B cell (primary cell): ENCODE data around the gene KSR1. TPM values are rescaled to one million over a fixed set of nuclear protein-coding genes. Genes with fewer than 3 reads are reported as not detected.

ENCODE experiments used
- ATAC-seq: fragments of 200-7000 bp; cut with Tn5 transposase; one replicate; pipeline ENCODE4 v1.10.0; 2021; ENCODE audit warnings: low read depth, mild to moderate bottlenecking, moderate number of reproducible peaks, moderate library complexity
- CTCF ChIA-PET: fragments of 350-600 bp; sonication (Branson Sonifier 250); formaldehyde crosslinking; loops from one replicate; lab custom pipeline; 2021; ENCODE audit warnings: antibody characterized with exemption, inconsistent platforms; lab: Charles Lee
- POLR2A ChIA-PET: fragments of 350-600 bp; sonication (Branson Sonifier 250); formaldehyde crosslinking; loops from one replicate; lab custom pipeline; 2021; ENCODE audit warnings: antibody characterized with exemption; lab: Charles Lee
- DNase-seq: peaks from one replicate; pipeline ENCODE4 v3.0.0; 2013
- H2AFZ ChIP-seq: 2 replicates; pipeline ENCODE4 v1.6.1; 2012; ENCODE audit warnings: mild to moderate bottlenecking, low read depth, low read length; ENCODE audit not compliant: insufficient read depth, poor library complexity, severe bottlenecking
- H3K27ac ChIP-seq, 2 donors: 1 replicate in 1 of 2; 2 replicates in 1 of 2; pipeline ENCODE4 v1.5.1; 2012 to 2013; ENCODE audit warnings: low read length in 2 of 2, mild to moderate bottlenecking in 2 of 2, moderate library complexity in 1 of 2
- H3K27me3 ChIP-seq, 4 experiments: fragments of 200-600 bp in 1 of 4; sonication (generic) in 1 of 4; replicated peaks in 1 of 4; 1 replicate in 2 of 4; 2 replicates in 2 of 4; pipeline versions ENCODE4 v1.6.1 to v1.7.0; 2013 to 2016; ENCODE audit warnings: low read length in 3 of 4, mild to moderate bottlenecking in 2 of 4, mixed read lengths in 1 of 4, moderate library complexity in 1 of 4; ENCODE audit not compliant: insufficient read depth in 4 of 4, control insufficient read depth in 3 of 4; ENCODE audit errors: control extremely low read depth in 1 of 4
- H3K36me3 ChIP-seq, 2 experiments: replicated peaks in 1 of 2; 1 replicate in 1 of 2; 2 replicates in 1 of 2; pipeline versions ENCODE4 v1.6.1 to v1.7.1; 2013; ENCODE audit warnings: low read length in 1 of 2; ENCODE audit not compliant: insufficient read depth in 2 of 2, control insufficient read depth in 1 of 2; ENCODE audit errors: control extremely low read depth in 1 of 2, extremely low read depth in 1 of 2
- H3K4me1 ChIP-seq, 2 donors: fragments of 200-600 bp in 1 of 2; sonication (generic) in 1 of 2; 1 replicate in 1 of 2; 2 replicates in 1 of 2; pipeline versions ENCODE4 v1.5.1 to v1.6.1; 2013 to 2017; ENCODE audit warnings: low read length in 2 of 2; ENCODE audit not compliant: control insufficient read depth in 2 of 2, insufficient read depth in 2 of 2
- H3K4me2 ChIP-seq: replicated peaks from 2 replicates; pipeline ENCODE3; 2012; ENCODE audit warnings: mild to moderate bottlenecking, low read depth, low read length; ENCODE audit not compliant: poor library complexity, severe bottlenecking
- H3K4me3 ChIP-seq, 5 experiments: fragments of 200-600 bp in 1 of 5; sonication (generic) in 1 of 5; 1 replicate in 3 of 5; 2 replicates in 2 of 5; pipeline versions ENCODE4 v1.5.1 to v1.7.0; 2011 to 2016; ENCODE audit warnings: low read length in 4 of 5, mild to moderate bottlenecking in 4 of 5, low read depth in 2 of 5, control low read depth in 1 of 5, moderate library complexity in 1 of 5; ENCODE audit not compliant: insufficient read depth in 1 of 5; ENCODE audit errors: control extremely low read depth in 1 of 5, extremely low read depth in 1 of 5
- H3K79me2 ChIP-seq: fragments of 200-600 bp; sonication (generic); one replicate; pipeline ENCODE4 v1.6.0; 2016; ENCODE audit warnings: low read length; ENCODE audit not compliant: control insufficient read depth, insufficient read depth
- H3K9ac ChIP-seq: fragments of 200-600 bp; sonication (generic); 2 replicates; pipeline ENCODE4 v1.6.1; 2017; ENCODE audit warnings: mild to moderate bottlenecking, low read length, moderate library complexity
- H3K9me3 ChIP-seq, 3 donors: one replicate each; pipeline versions ENCODE4 v1.6.1 to v1.7.1; 2013; ENCODE audit warnings: low read length in 2 of 3; ENCODE audit not compliant: control insufficient read depth in 2 of 3, insufficient read depth in 1 of 3; ENCODE audit errors: control extremely low read depth in 1 of 3
- H4K20me1 ChIP-seq: 2 replicates; pipeline ENCODE4 v1.6.0; 2012; ENCODE audit warnings: mild to moderate bottlenecking, low read length; ENCODE audit not compliant: insufficient read depth, control insufficient read depth, poor library complexity, severe bottlenecking
- H3K27ac Mint-ChIP-seq: one replicate; pipeline ENCODE4 v1.8.0; 2021; ENCODE audit warnings: mixed read lengths
- H3K27me3 Mint-ChIP-seq: one replicate; pipeline ENCODE4 v1.8.0; 2021; ENCODE audit warnings: mixed read lengths
- H3K4me1 Mint-ChIP-seq: one replicate; pipeline ENCODE4 v1.8.0; 2021; ENCODE audit warnings: mixed read lengths
- H3K4me3 Mint-ChIP-seq: one replicate; pipeline ENCODE4 v1.8.0; 2021; ENCODE audit warnings: mixed read lengths
- H3K9me3 Mint-ChIP-seq: one replicate; pipeline ENCODE4 v1.8.0; 2022; ENCODE audit warnings: mixed read lengths; ENCODE audit not compliant: insufficient read depth
- EZH2 ChIP-seq: IDR thresholded peaks from 2 replicates; pipeline ENCODE4 v1.6.1; 2012; ENCODE audit warnings: borderline replicate concordance, low read depth, mild to moderate bottlenecking, moderate library complexity, low read length; ENCODE audit not compliant: insufficient read depth, poor library complexity, severe bottlenecking
- WGBS: methylation state at CpG from one replicate; pipeline ENCODE4 v1.1.5; 2013; ENCODE audit warnings: missing lambda C conversion rate; ENCODE audit not compliant: insufficient coverage; 5-methylcytosine and 5-hydroxymethylcytosine counted together
- intact Hi-C: fragments of 100-400 bp; cut with micrococcal nuclease; formaldehyde crosslinking; loops from one replicate; pipeline ENCODE4 v1.10.0; 2022
- polyA plus RNA-seq: library from polyadenylated mRNA; depleted of rRNA; stranded (reverse); fragments of >200 nt; gene quantifications from 2 replicates; pipeline ENCODE4 v1.2.3, GENCODE V29; 2012
- total RNA-seq, 2 donors: library from RNA; stranded (reverse); fragments of 120-200 nt in 1 of 2; gene quantifications; 1 replicate in 1 of 2; 2 replicates in 1 of 2; pipeline versions ENCODE4 v1.2.3 to v1.2.4, GENCODE V29; 2013 to 2022
- TF ChIP-seq, protein P1 (sequence below): fragments of 200-600 bp; IDR thresholded peaks from one replicate; pipeline ENCODE4 v1.8.0; 2022; ENCODE audit warnings: antibody characterized with exemption, mild to moderate bottlenecking

The KSR1 gene
- total and polyA plus RNA-seq, 2 donors (not counting 1 experiment from before 2014, with no cell fraction given): 27.5 to 85.6 TPM

DNA sequence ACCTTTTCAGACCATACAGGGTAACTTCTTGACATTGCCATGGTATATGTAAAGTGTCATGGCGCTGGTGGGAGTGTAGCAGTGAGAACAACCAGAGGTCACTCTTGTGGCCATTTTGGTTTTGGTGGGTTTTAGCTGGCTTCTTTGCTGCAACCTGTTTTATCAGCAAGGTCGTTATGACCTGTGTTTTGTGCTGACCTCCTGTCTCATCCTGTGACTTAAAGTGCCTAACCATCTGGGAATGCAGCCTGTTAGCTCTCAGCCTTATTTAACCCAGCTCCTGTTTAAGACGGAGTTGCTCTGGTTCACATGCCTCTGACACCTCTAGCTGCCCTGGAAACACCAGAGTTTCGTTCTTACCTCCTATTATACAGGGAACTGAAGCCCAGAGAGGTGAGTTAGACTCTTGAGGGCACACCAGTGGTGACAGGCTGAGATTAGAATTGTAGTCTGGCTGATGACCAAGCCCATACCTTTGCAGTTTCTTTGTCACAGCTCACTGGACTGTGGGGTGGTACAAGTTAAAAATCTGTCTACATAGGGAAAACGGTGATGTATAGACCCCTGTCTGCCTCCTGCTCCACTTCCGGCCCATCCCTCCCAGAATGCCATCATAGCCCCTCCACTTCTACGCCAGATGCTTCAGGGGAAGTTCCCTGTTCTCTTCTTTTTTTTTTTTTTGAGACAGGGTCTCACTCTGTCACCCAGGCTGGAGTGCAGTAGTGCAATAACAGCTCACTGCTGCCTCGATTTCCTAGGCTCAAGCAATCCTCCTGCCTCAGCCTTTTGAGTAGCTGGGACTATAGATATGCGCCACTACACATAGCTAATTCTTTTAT, 21.0 kb downstream of the KSR1 start:
- H2AFZ ChIP-seq: no peak overlapping the region
- no peaks in the 10 kb centered on the region for H3K27me3 Mint-ChIP-seq
- no peak overlapping the region for H3K4me3 ChIP-seq
- H3K27ac ChIP-seq: no peak overlapping the region
- no peaks in the 10 kb centered on the region for H4K20me1 ChIP-seq
- CTCF ChIA-PET: interaction anchor here (0.8 kb wide), 2 partner anchors 11 to 22 kb away, joined by 3 read pairs; no protein-coding TSS in a partner anchor
- peaks cover 34 to 59% of the 10 kb centered on the region in 2 donors for H3K4me1 ChIP-seq
- 55% methylated on average over 3 of the region's 9 CpGs for WGBS
- TF ChIP-seq, protein P1, sequence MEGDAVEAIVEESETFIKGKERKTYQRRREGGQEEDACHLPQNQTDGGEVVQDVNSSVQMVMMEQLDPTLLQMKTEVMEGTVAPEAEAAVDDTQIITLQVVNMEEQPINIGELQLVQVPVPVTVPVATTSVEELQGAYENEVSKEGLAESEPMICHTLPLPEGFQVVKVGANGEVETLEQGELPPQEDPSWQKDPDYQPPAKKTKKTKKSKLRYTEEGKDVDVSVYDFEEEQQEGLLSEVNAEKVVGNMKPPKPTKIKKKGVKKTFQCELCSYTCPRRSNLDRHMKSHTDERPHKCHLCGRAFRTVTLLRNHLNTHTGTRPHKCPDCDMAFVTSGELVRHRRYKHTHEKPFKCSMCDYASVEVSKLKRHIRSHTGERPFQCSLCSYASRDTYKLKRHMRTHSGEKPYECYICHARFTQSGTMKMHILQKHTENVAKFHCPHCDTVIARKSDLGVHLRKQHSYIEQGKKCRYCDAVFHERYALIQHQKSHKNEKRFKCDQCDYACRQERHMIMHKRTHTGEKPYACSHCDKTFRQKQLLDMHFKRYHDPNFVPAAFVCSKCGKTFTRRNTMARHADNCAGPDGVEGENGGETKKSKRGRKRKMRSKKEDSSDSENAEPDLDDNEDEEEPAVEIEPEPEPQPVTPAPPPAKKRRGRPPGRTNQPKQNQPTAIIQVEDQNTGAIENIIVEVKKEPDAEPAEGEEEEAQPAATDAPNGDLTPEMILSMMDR: no peak
- TF ChIP-seq EZH2: no peak
- POLR2A ChIA-PET: no interaction called here
- DNase-seq (peak; percentile 32), ATAC-seq (no peak)
- no peaks in the 10 kb centered on the region for H3K27me3 ChIP-seq
- no peaks in the 10 kb centered on the region for H3K9me3 ChIP-seq
- H3K27ac Mint-ChIP-seq: peak overlapping the region; percentile 42
- no peaks in the 10 kb centered on the region for H3K9me3 Mint-ChIP-seq
- intact Hi-C loops: no loop called here
- H3K4me3 Mint-ChIP-seq: no peak overlapping the region
- H3K4me2 ChIP-seq: no peak overlapping the region
- peaks cover 73% of the 10 kb centered on the region for H3K4me1 Mint-ChIP-seq
- peaks cover 65% of the 10 kb centered on the region for H3K79me2 ChIP-seq
- H3K9ac ChIP-seq: no peak overlapping the region
- H3K36me3 ChIP-seq: no peaks in the 10 kb centered on the region
